Measurements from ENCODE around the gene KLC4.

DNA sequence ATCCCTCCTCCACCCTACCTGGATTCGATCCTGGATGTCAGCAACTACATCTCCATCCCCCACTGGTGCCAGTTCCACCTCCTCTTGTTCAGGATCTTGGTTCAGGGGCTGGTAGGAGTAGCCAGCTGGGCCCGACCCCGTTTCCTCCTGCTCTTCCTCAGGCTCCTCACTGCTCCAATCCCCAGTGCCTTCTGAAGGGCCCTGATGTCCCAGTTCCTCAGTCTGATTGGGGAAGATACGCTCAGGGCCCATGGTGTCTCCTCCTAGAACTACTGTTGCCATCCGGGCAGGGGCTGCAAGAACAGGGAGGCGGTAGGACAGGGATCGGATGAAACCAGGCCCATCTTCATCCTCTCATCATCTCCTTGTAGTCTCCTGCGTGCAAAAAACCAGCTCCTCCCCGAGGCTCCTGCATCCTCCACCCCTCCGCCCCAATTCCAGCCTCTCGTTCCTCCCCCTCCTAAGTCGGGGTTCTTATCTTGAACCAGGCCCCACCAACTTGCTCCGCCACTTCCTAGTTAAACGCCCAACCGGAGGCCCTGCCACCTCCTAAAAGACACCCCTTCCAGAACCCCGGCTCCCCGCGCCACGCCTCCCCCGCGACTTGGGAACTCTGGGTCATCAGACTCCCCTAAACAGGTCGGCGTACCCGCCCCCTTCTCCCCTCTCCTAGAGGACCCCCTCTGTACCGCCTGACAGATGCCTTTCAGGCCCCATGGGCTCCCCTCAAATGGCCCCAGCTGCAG, 46.2 kb upstream of the KLC4 start:
- TF ChIP-seq, protein P1, sequence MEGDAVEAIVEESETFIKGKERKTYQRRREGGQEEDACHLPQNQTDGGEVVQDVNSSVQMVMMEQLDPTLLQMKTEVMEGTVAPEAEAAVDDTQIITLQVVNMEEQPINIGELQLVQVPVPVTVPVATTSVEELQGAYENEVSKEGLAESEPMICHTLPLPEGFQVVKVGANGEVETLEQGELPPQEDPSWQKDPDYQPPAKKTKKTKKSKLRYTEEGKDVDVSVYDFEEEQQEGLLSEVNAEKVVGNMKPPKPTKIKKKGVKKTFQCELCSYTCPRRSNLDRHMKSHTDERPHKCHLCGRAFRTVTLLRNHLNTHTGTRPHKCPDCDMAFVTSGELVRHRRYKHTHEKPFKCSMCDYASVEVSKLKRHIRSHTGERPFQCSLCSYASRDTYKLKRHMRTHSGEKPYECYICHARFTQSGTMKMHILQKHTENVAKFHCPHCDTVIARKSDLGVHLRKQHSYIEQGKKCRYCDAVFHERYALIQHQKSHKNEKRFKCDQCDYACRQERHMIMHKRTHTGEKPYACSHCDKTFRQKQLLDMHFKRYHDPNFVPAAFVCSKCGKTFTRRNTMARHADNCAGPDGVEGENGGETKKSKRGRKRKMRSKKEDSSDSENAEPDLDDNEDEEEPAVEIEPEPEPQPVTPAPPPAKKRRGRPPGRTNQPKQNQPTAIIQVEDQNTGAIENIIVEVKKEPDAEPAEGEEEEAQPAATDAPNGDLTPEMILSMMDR (IDR thresholded peaks at IDR 0.05), result no peak
- TF ChIP-seq POLR2AphosphoS5 (IDR thresholded peaks at IDR 0.05), result no peak
- TF ChIP-seq POLR2A (IDR thresholded peaks at IDR 0.05), result no peak

Data from gastroesophageal sphincter (tissue), 3 donors.